Fibroblast of the aortic adventitia (primary cell): ENCODE measurements around the gene DCLK1. TPM values are rescaled to one million over a fixed set of nuclear protein-coding genes. Genes with fewer than 3 reads are reported as not detected.
A peak's percentile ranks its signal among the peaks of the same experiment; 100 is the strongest.

ENCODE experiments used
- DNase-seq: peaks from one replicate; pipeline ENCODE4 v3.0.0-alpha.2; 2010; ENCODE audit warnings: low read depth
- H3K4me3 ChIP-seq: 2 replicates; pipeline ENCODE4 v1.5.1; 2011; ENCODE audit warnings: low read depth, mild to moderate bottlenecking, control low read depth, low read length, moderate library complexity
- CTCF ChIP-seq: IDR thresholded peaks from 2 replicates; pipeline ENCODE4 v1.5.1; 2011; ENCODE audit warnings: mild to moderate bottlenecking, low read length, control low read depth, inconsistent platforms; ENCODE audit not compliant: insufficient read depth
- total RNA-seq: library from RNA; depleted of rRNA; stranded (reverse); fragments of >200 nt; gene quantifications from 2 replicates; pipeline ENCODE4 v1.2.3, GENCODE V29; 2012; ENCODE audit warnings: low replicate concordance

Gene DCLK1
- total RNA-seq, 1 donor, result 80.0 TPM

DNA sequence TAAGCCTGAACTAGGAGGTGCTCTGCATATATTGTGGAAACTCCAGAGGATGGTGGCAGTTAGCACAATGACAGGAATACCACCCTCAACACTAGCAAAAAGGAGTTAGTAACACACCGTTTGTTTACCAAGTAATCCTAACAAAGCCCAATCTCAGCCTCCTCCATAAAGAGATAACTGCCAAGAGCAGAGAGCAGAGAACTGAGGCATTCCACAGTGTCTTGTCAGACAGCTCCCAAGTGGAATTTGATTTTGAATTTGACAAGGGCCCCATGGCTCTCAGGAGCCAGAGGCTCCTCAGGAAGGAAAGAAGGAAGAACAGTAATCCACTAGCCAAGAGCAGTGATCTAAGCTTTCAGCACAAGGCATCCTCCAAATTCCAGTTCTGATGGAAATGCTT, 298.6 kb downstream of the DCLK1 start:
- H3K4me3 ChIP-seq, result no peak overlapping the region
- DNase-seq, result peak; percentile 16
- no peak for TF ChIP-seq CTCF

DNA sequence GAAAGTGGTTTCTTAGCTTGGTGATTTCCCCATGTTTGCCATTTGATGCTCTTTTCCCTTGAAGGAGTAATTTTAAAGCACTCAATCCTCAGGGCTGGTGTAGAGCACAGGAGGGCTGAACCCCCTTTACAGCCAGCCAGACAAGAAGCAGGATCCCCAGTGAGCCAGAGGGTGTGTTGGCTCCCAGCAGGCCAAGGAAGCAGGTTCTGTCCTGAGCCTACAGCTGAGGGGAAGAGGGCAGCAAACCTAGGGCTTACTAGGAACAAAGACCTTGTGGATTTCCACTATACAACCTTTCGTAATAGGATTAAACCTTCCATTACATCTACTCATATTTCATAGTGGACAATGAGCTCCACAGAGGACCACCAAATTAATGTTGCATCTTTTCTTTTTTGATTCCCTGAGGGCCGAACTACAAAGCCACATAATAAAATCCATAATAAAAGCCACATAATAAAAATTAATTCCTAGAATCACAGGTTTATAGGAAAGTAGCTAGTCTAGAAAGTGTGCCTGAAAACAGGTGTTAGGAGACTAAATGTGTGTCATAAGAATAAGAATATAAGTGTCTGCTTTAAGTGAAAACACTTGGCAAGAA, 300.2 kb downstream of the DCLK1 start:
- H3K4me3 ChIP-seq, result no peak overlapping the region
- no peak for DNase-seq
- TF ChIP-seq CTCF, result no peak

DNA sequence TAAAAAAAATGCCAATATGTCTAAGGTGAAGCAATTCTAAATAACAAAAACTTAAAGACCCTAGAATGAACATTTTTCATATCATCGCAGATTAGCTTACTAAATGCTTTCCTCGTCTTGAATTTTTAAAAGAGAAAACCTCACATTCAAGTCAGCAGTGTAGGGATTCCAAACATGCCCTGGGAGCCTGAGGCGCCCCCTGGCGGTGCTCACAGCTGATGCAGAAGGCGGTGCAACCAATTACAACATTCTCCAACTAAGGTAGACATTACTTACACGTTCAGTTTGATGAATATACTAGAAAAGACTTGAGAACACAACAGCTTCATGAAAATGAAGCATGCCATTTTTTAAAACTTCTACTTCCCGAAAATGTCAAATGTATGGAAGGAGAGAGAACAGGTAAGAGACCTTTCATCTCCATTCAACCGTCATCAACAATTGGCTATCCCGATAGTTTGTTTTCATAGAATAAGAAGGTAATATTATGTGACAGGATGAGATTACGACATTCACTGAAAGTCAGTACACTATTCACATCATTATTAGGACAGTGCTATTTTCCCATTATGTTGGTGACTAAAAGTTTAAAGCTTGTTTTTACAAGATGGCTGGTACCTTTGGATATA, 304.4 kb downstream of the DCLK1 start:
- DNase-seq, result no peak
- peak; percentile 38 for TF ChIP-seq CTCF
- no peak overlapping the region for H3K4me3 ChIP-seq

DNA sequence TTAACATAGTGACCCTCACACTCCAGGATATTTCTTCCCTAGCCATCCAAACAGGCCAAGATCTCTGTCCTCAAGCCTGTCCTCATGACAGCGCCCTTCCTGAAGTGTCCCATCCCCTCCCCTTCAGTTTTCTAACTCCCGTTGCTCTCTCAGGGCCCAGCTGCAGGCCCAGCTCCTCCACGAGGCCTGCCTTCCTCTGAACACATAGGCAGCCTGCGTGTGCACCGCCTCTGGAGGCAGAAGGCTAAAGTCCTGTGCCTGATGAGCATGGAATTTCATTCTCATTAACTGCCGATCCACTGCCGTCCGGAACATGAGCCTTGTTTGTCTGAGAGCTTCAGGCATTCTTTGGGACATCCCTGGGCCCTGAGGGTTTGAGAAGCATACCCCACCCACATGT, 306.4 kb downstream of the DCLK1 start:
- no peak for TF ChIP-seq CTCF
- H3K4me3 ChIP-seq, result no peak overlapping the region
- no peak for DNase-seq

GRCh38 chr13:35824395-35824794, 306.8 kb downstream of the DCLK1 start:
- DNase-seq, result no peak
- TF ChIP-seq CTCF, result no peak
- no peak overlapping the region for H3K4me3 ChIP-seq

- DNase-seq, result no peak
- TF ChIP-seq CTCF, result no peak
- no peak overlapping the region for H3K4me3 ChIP-seq
Observed at GRCh38 chr13:35822666-35823065, 308.5 kb downstream of the DCLK1 start.
